SU-DHL-6 (cell line): ENCODE data around the gene CCR8.

Experiments
- H2AFZ ChIP-seq: fragments of 200-600 bp; sonication (generic); 2 replicates; pipeline ENCODE4 v1.6.1; 2014; ENCODE audit warnings: low read depth, mild to moderate bottlenecking, moderate library complexity, mixed read lengths, antibody characterized with exemption, low read length; ENCODE audit not compliant: severe bottlenecking
- H3F3A ChIP-seq: fragments of 200-600 bp; shearing (Covaris generic); 2 replicates; pipeline ENCODE4 v1.6.0; 2016; ENCODE audit warnings: antibody characterized with exemption, mild to moderate bottlenecking; ENCODE audit not compliant: insufficient read depth
- H3K27ac ChIP-seq: fragments of 200-600 bp; sonication (generic); 2 replicates; pipeline ENCODE4 v1.5.1; 2016; ENCODE audit warnings: low read depth, mild to moderate bottlenecking, low read length, moderate library complexity, mixed read lengths
- H3K27me3 ChIP-seq: fragments of 200-600 bp; sonication (generic), shearing (Covaris generic); 2 replicates; pipeline ENCODE4 v1.6.0; 2014; ENCODE audit warnings: mild to moderate bottlenecking, low read length
- H3K36me3 ChIP-seq: fragments of 200-600 bp; sonication (generic); 2 replicates; pipeline ENCODE4 v1.6.1; 2014; ENCODE audit warnings: mild to moderate bottlenecking, low read length, mixed read lengths
- H3K4me2 ChIP-seq: fragments of 300-600, 200-600 bp; shearing (Covaris generic), sonication (generic); 2 replicates; pipeline ENCODE4 v1.6.0; 2014; ENCODE audit warnings: low read length, low read depth, mild to moderate bottlenecking; ENCODE audit not compliant: poor library complexity, severe bottlenecking
- H3K4me3 ChIP-seq: fragments of 200-600 bp; sonication (generic); 2 replicates; pipeline ENCODE4 v1.5.1; 2014; ENCODE audit warnings: antibody characterized with exemption, low read length, mild to moderate bottlenecking, mixed read lengths; ENCODE audit not compliant: insufficient read depth, poor library complexity, severe bottlenecking
- H3K79me2 ChIP-seq: fragments of 200-600 bp; sonication (generic); 2 replicates; pipeline ENCODE4 v1.6.1; 2014; ENCODE audit warnings: mild to moderate bottlenecking, low read length, moderate library complexity; ENCODE audit not compliant: insufficient read depth
- H3K9ac ChIP-seq: fragments of 200-600 bp; sonication (generic); 2 replicates; pipeline ENCODE4 v1.7.0; 2014; ENCODE audit warnings: mild to moderate bottlenecking, low read length
- H3K9me2 ChIP-seq: fragments of 200-600 bp; sonication (generic); replicated peaks from 2 replicates; pipeline ENCODE4 v1.6.1; 2014; ENCODE audit warnings: low read length; ENCODE audit not compliant: insufficient read depth
- H3K9me3 ChIP-seq: fragments of 200-600 bp; sonication (generic); 2 replicates; pipeline ENCODE4 v1.6.1; 2014; ENCODE audit warnings: low read length, mixed read lengths; ENCODE audit not compliant: insufficient read depth
- H4K20me1 ChIP-seq: fragments of 200-600 bp; sonication (generic); 2 replicates; pipeline ENCODE4 v1.6.1; 2014; ENCODE audit warnings: low read depth, mild to moderate bottlenecking, antibody characterized with exemption, low read length, moderate library complexity, mixed read lengths
- CTCF ChIP-seq: fragments of 200-600 bp; sonication (generic); IDR thresholded peaks from one replicate; pipeline ENCODE4 v1.5.1; 2017; ENCODE audit warnings: antibody characterized with exemption, mild to moderate bottlenecking, low read length, moderate library complexity; ENCODE audit not compliant: insufficient read depth, poor library complexity, severe bottlenecking
- EZH2phosphoT487 ChIP-seq: fragments of 200-600 bp; sonication (generic), shearing (Covaris generic); conservative IDR thresholded peaks from 2 replicates; pipeline ENCODE4 v1.6.1; 2018; ENCODE audit warnings: mild to moderate bottlenecking, antibody characterized with exemption, low read length, moderate library complexity, mixed read lengths

CCR8 gene

GRCh38 chr3:39344746-39345344 lies 15.3 kb downstream of the CCR8 start:
- Histone ChIP-seq H3K79me2 (no peaks in the 10 kb centered on the region), H3K36me3 (no peaks in the 10 kb centered on the region), H2AFZ (no peak overlapping the region), H3K4me3 (no peak overlapping the region), H3K9me2 (no peaks in the 10 kb centered on the region), H3K9me3 (no peaks in the 10 kb centered on the region), H3K27me3 (no peaks in the 10 kb centered on the region), H3K9ac (no peak overlapping the region), H4K20me1 (no peaks in the 10 kb centered on the region), H3F3A (no peaks in the 10 kb centered on the region), H3K4me2 (no peak overlapping the region), H3K27ac (no peak overlapping the region)
- no peak for TF ChIP-seq EZH2phosphoT487
- no peak for TF ChIP-seq CTCF

- Histone ChIP-seq H2AFZ (no peak overlapping the region), H3K36me3 (no peaks in the 10 kb centered on the region), H3K4me2 (no peak overlapping the region), H3K4me3 (no peak overlapping the region), H3K27ac (no peak overlapping the region), H3K79me2 (no peaks in the 10 kb centered on the region), H3K9me3 (no peaks in the 10 kb centered on the region), H3K27me3 (no peaks in the 10 kb centered on the region), H4K20me1 (no peaks in the 10 kb centered on the region), H3K9me2 (no peaks in the 10 kb centered on the region), H3K9ac (no peak overlapping the region), H3F3A (no peaks in the 10 kb centered on the region)
- no peak for TF ChIP-seq CTCF
- no peak for TF ChIP-seq EZH2phosphoT487
These were observed 17.5 kb downstream of the CCR8 start for GRCh38 chr3:39346785-39347585.

DNA sequence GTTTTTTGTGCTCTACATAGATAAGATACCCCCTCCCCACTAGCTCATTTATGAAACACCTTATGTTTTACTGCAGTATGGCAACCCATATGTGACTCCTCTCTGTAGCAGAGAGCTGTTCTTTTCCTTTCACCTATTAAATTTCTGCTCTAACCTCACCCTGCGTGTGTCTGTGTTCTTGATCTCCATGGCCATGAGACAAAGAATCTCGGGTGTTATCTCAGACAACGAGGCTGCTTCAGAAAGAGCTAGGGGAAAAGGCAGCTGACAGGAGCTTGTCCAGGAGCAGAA lies 18.0 kb downstream of the CCR8 start:
- Histone ChIP-seq H3K4me3 (no peak overlapping the region), H3K9me2 (no peaks in the 10 kb centered on the region), H3K9me3 (no peaks in the 10 kb centered on the region), H3K36me3 (no peaks in the 10 kb centered on the region), H3K27ac (no peak overlapping the region), H3K79me2 (no peaks in the 10 kb centered on the region), H4K20me1 (no peaks in the 10 kb centered on the region), H3K4me2 (no peak overlapping the region), H3K9ac (no peak overlapping the region), H3K27me3 (no peaks in the 10 kb centered on the region), H2AFZ (no peak overlapping the region), H3F3A (no peaks in the 10 kb centered on the region)
- TF ChIP-seq EZH2phosphoT487: no peak
- TF ChIP-seq CTCF: no peak
